ENCODE results near the gene XPC. TPM values are rescaled to one million over a fixed set of nuclear protein-coding genes. Genes with fewer than 3 reads are reported as not detected.

XPC gene
- total RNA-seq, 4 donors from 2014 or later = 14.4 to 47.9 (median 30.0) TPM

DNA sequence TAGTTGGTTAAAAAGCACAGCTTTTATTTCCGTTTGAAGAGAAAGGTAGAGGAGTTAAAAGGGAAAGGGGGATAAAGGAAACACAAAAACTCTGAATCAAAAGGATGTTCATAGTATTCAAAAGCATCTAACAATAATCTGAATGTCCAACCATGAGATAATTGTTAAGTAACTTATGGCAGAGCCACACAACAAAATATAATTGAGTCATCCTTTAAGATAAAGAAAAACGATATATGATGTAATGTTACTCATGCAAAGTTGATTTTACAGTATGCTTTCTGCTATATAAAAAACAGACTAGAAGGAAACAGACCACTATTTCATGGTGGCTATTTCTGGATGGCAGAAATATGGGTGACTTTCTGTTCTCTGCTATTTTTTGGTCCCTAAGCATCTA, 3.9 kb downstream of the XPC start:
- 46 to 62% methylated on average over 2 of the region's 2 CpGs for WGBS, 2 donors
- no peaks in the 10 kb centered on the region for H3K27me3 ChIP-seq
- peaks cover 11 to 44% (median 31%) of the 10 kb centered on the region in 3 donors for H3K4me1 ChIP-seq
- H3K4me3 ChIP-seq = no peak overlapping the region
- intact Hi-C loops (cut with DNase I) = loop anchor here (10.0 kb wide), 1 partner anchor 280 kb away; no protein-coding TSS in a partner anchor
- no peak overlapping the region for H3K27ac ChIP-seq
- no peak for TF ChIP-seq CTCF (IDR thresholded peaks at IDR 0.05)
- TF ChIP-seq POLR2A (IDR thresholded peaks at IDR 0.05) = no peak
- peaks cover 17 to 35% (median 30%) of the 10 kb centered on the region in 3 donors for H3K36me3 ChIP-seq
- DNase-seq = no peak
- no peaks in the 10 kb centered on the region for H3K9me3 ChIP-seq

DNA sequence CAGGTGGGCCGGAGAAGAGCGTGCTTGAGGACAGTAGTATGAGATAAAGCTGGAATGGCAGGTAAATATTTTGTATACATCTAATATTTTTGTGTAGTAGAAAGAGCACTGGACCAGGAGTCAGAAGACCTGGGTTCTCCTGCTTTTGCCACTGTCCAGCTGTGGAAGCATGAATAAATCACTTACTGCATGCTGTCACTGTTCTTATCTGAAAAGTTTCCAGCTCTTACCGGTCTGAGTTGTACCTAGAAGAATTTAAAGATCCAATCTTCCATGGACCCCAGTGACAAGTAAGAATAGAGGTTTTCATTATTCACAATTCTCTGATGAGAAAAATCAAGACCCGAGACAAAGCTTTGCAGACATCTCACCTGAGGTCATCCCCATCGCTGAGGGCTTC, 5.9 kb downstream of the XPC start:
- DNase-seq = no peak
- Histone ChIP-seq H3K4me1 (peaks cover 8 to 34% (median 25%) of the 10 kb centered on the region in 3 donors), H3K4me3 (no peak overlapping the region), H3K36me3 (peaks cover 26 to 55% (median 39%) of the 10 kb centered on the region in 3 donors), H3K27ac (no peak overlapping the region), H3K9me3 (no peaks in the 10 kb centered on the region), H3K27me3 (no peaks in the 10 kb centered on the region)
- no peak for TF ChIP-seq CTCF (IDR thresholded peaks at IDR 0.05)
- TF ChIP-seq POLR2A (IDR thresholded peaks at IDR 0.05) = no peak
- intact Hi-C loops (cut with DNase I) = loop anchor here (10.0 kb wide), 1 partner anchor 278 kb away; no protein-coding TSS in a partner anchor
- 90 to 93% methylated on average over 5 of the region's 5 CpGs for WGBS, 2 donors

GRCh38 chr3:14170531-14171159, 7.8 kb downstream of the XPC start:
- Histone ChIP-seq H3K27me3 (no peaks in the 10 kb centered on the region), H3K4me3 (no peak overlapping the region), H3K4me1 (peaks cover 0 to 15% (median 9%) of the 10 kb centered on the region in 3 donors), H3K27ac (no peak overlapping the region), H3K9me3 (no peaks in the 10 kb centered on the region), H3K36me3 (peaks cover 32 to 73% (median 53%) of the 10 kb centered on the region in 3 donors)
- intact Hi-C loops (cut with DNase I) = loop anchor here (10.0 kb wide), 1 partner anchor 276 kb away; no protein-coding TSS in a partner anchor
- DNase-seq = no peak
- no peak for TF ChIP-seq POLR2A (IDR thresholded peaks at IDR 0.05)
- no peak for TF ChIP-seq CTCF (IDR thresholded peaks at IDR 0.05)
- 46 to 50% methylated on average over 2 of the region's 2 CpGs for WGBS, 2 donors

GRCh38 chr3:14169871-14170270, 8.5 kb downstream of the XPC start:
- Histone ChIP-seq H3K4me3 (no peak overlapping the region), H3K27me3 (no peaks in the 10 kb centered on the region), H3K9me3 (no peaks in the 10 kb centered on the region), H3K27ac (no peak overlapping the region), H3K4me1 (peaks cover 0 to 7% (median 2%) of the 10 kb centered on the region in 3 donors), H3K36me3 (peaks cover 39 to 81% (median 61%) of the 10 kb centered on the region in 3 donors)
- intact Hi-C loops (cut with DNase I) = loop anchor here (10.0 kb wide), 1 partner anchor 275 kb away; no protein-coding TSS in a partner anchor
- no peak for TF ChIP-seq CTCF (IDR thresholded peaks at IDR 0.05)
- no peak for TF ChIP-seq POLR2A (IDR thresholded peaks at IDR 0.05)
- no peak for DNase-seq

- TF ChIP-seq POLR2A (IDR thresholded peaks at IDR 0.05) (no peak), CTCF (IDR thresholded peaks at IDR 0.05) (no peak)
- Histone ChIP-seq H3K4me1 (peaks cover 0 to 3% (median 0%) of the 10 kb centered on the region in 3 donors), H3K27me3 (no peaks in the 10 kb centered on the region), H3K4me3 (no peak overlapping the region), H3K9me3 (no peaks in the 10 kb centered on the region), H3K36me3 (peaks cover 43 to 86% (median 65%) of the 10 kb centered on the region in 3 donors), H3K27ac (no peak overlapping the region)
- 83 to 87% methylated on average over 2 of the region's 2 CpGs for WGBS, 2 donors
- DNase-seq = no peak
- intact Hi-C loops (cut with DNase I) = no loop called here
These were observed 9.0 kb downstream of the XPC start for GRCh38 chr3:14169435-14169834.
